ENCODE results near the gene MEGF10. TPM values are rescaled to one million over a fixed set of nuclear protein-coding genes. Genes with fewer than 3 reads are reported as not detected.

MEGF10 gene
- total RNA-seq, 1 donor from 2014 or later = 0.47 TPM

DNA sequence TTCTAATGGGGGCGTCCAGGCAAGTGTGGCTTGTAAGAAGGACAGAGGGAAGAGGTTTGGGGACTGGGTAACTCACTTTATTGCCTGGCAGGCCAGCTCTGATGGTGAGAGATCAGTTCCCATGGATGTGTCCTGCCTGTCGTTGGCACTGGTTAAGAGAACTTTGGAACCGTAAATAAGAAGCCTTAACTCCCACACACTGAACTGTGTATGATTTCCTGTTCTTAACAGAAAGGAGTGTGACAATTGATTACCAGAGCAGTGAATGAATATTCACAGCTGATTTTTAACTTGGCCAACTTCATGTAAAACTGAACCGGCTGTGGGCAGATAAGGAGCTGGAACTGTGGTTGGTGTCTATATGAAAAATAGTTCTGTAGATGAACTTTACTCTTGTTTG, 63.2 kb downstream of the MEGF10 start:
- intact Hi-C loops (cut with micrococcal nuclease) = no loop called here
- no peaks in the 10 kb centered on the region for H3K9me3 ChIP-seq (replicated peaks)
- no peaks in the 10 kb centered on the region for H3K36me3 ChIP-seq
- H3K4me1 ChIP-seq = no peaks in the 10 kb centered on the region
- DNase-seq = no peak
- peaks cover 10% of the 10 kb centered on the region for H3K27me3 ChIP-seq (ENCODE audit: low read depth)
- TF ChIP-seq, protein P1, sequence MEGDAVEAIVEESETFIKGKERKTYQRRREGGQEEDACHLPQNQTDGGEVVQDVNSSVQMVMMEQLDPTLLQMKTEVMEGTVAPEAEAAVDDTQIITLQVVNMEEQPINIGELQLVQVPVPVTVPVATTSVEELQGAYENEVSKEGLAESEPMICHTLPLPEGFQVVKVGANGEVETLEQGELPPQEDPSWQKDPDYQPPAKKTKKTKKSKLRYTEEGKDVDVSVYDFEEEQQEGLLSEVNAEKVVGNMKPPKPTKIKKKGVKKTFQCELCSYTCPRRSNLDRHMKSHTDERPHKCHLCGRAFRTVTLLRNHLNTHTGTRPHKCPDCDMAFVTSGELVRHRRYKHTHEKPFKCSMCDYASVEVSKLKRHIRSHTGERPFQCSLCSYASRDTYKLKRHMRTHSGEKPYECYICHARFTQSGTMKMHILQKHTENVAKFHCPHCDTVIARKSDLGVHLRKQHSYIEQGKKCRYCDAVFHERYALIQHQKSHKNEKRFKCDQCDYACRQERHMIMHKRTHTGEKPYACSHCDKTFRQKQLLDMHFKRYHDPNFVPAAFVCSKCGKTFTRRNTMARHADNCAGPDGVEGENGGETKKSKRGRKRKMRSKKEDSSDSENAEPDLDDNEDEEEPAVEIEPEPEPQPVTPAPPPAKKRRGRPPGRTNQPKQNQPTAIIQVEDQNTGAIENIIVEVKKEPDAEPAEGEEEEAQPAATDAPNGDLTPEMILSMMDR (IDR thresholded peaks at IDR 0.05; ENCODE audit: borderline replicate concordance) = no peak
- no peak overlapping the region for H3K27ac ChIP-seq (replicated peaks)
- H3K4me3 ChIP-seq = no peak overlapping the region

DNA sequence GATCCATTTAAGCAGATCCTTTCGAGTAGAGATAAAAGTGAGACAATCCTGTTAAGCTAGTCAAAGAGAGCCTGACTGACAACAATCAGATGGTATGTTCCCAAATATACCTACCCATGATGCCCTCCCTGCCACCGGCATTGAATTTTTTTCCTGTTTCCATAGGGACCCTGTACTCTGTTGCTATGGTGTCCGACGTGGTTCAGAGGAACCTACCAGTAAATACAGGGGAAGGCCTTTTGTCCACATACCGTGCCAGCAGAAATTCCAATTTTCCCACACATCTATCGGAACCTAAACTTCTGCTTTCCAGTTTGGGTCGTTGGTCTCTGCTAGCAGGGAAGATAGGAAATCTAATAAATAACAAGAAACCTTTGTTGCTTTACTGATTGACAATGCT, 64.7 kb downstream of the MEGF10 start:
- TF ChIP-seq, protein P1 (IDR thresholded peaks at IDR 0.05; ENCODE audit: borderline replicate concordance) = no peak
- H3K27me3 ChIP-seq (ENCODE audit: low read depth) = peaks cover 10% of the 10 kb centered on the region
- H3K4me1 ChIP-seq = no peaks in the 10 kb centered on the region
- no peaks in the 10 kb centered on the region for H3K36me3 ChIP-seq
- DNase-seq = no peak
- H3K9me3 ChIP-seq (replicated peaks) = no peaks in the 10 kb centered on the region
- intact Hi-C loops (cut with micrococcal nuclease) = no loop called here
- no peak overlapping the region for H3K27ac ChIP-seq (replicated peaks)
- no peak overlapping the region for H3K4me3 ChIP-seq

DNA sequence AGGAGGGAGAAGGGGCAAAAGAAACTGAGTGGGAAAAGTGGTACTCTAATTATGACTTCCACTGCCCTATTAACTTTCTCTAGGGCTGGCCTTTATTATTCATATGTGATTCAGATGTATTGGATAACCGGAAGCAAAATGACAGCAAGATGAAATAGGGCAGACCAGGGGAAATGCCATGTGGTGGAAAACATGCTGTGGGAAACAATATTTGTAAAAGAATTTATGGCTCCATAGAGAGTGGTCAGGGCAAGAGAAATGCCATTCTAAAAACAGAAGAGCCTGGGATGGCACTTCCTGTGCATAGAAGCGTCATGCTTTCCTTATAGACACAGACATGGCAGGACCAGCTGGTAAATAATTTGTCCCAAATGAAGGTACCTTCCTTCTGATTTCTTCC, 67.7 kb downstream of the MEGF10 start:
- Histone ChIP-seq H3K27ac (replicated peaks) (no peak overlapping the region), H3K36me3 (no peaks in the 10 kb centered on the region), H3K9me3 (replicated peaks) (no peaks in the 10 kb centered on the region), H3K27me3 (ENCODE audit: low read depth) (peaks cover 12% of the 10 kb centered on the region), H3K4me3 (no peak overlapping the region), H3K4me1 (no peaks in the 10 kb centered on the region)
- intact Hi-C loops (cut with micrococcal nuclease) = no loop called here
- TF ChIP-seq, protein P1 (IDR thresholded peaks at IDR 0.05; ENCODE audit: borderline replicate concordance) = no peak
- no peak for DNase-seq

DNA sequence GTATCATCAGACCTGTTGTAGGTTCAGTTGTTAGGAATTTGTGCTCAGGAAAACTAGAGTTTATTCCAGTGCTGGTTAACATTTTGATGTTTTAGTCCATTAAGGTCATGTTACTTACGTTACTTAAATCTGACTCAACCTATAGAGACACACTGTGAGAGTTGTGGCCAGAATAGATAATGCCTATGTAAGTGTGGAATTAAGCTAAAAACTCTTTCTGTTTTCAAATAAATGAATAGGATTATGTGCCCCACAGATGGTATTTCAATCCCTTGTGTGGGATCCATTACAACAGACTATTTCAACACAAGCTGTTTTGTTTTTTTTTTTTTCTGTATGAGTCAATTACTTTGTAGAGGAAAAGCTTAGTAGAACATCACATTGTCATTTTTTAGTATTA, 68.1 kb downstream of the MEGF10 start:
- Histone ChIP-seq H3K4me3 (no peak overlapping the region), H3K27me3 (ENCODE audit: low read depth) (peaks cover 16% of the 10 kb centered on the region), H3K4me1 (no peaks in the 10 kb centered on the region), H3K9me3 (replicated peaks) (no peaks in the 10 kb centered on the region), H3K27ac (replicated peaks) (no peak overlapping the region), H3K36me3 (no peaks in the 10 kb centered on the region)
- no peak for DNase-seq
- intact Hi-C loops (cut with micrococcal nuclease) = no loop called here
- TF ChIP-seq, protein P1 (IDR thresholded peaks at IDR 0.05; ENCODE audit: borderline replicate concordance) = no peak

DNA sequence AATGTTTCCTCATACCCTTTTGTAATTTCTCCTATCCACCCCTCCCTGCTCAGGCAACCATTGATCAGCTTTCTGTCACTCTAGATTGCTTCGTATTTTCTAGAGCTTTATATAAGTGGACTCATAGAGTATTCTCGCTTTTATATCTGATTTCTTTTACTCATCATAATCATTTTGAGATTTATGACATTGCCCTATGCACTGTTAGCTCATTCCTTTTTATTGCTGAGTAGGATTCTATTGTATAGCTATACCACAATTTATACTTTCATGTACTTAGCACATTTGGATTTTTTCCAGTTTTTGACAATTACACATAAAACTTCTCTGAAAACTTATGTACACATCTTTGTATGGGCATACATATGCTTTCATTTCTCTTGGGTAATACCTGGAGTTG, 68.9 kb downstream of the MEGF10 start:
- Histone ChIP-seq H3K27me3 (ENCODE audit: low read depth) (peaks cover 15% of the 10 kb centered on the region), H3K4me3 (no peak overlapping the region), H3K36me3 (no peaks in the 10 kb centered on the region), H3K27ac (replicated peaks) (no peak overlapping the region), H3K9me3 (replicated peaks) (no peaks in the 10 kb centered on the region), H3K4me1 (no peaks in the 10 kb centered on the region)
- TF ChIP-seq, protein P1 (IDR thresholded peaks at IDR 0.05; ENCODE audit: borderline replicate concordance) = no peak
- intact Hi-C loops (cut with micrococcal nuclease) = no loop called here
- no peak for DNase-seq

DNA sequence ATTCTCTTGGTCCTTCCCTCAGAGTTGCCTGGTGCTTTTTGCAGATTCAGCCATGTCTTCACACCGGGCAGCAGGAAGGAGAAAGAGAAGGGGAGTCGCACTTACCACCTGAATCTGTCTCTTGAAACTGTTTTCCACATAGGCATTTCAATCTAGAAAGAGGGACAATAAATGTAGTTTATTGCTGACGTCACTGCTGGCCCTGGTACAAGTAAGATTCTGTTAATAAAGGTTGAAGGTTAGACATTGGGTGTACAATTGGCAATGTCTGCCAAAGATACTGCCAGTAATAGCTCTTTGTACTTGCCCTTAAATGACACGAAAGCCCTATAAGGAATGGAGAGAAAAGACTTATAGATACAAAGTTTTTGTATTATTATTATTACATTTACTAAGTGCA, 72.8 kb downstream of the MEGF10 start:
- Histone ChIP-seq H3K27me3 (ENCODE audit: low read depth) (peaks cover 30% of the 10 kb centered on the region), H3K27ac (replicated peaks) (no peak overlapping the region), H3K4me1 (no peaks in the 10 kb centered on the region), H3K4me3 (no peak overlapping the region), H3K36me3 (no peaks in the 10 kb centered on the region), H3K9me3 (replicated peaks) (no peaks in the 10 kb centered on the region)
- intact Hi-C loops (cut with micrococcal nuclease) = no loop called here
- DNase-seq = no peak
- TF ChIP-seq, protein P1 (IDR thresholded peaks at IDR 0.05; ENCODE audit: borderline replicate concordance) = no peak

Data from left ventricle myocardium inferior (tissue), 1 donor.